ENCODE data around the gene TMA7B. TPM values are rescaled to one million over a fixed set of nuclear protein-coding genes. Genes with fewer than 3 reads are reported as not detected.

Gene TMA7B
- total and polyA plus RNA-seq, 2 of the 4 experiments (the other 2 are of a cell fraction), result not detected

- no peak for ATAC-seq (ENCODE audit: low read depth)
- in situ Hi-C loops (cut with MboI; ENCODE audit: low sequenced_read_pairs), result no loop called here
- no peaks in the 10 kb centered on the region for H3K9me3 ChIP-seq (ENCODE audit: control insufficient read depth, insufficient read depth, low read length)
- no peak for DNase-seq
- no TSS peak for BruUV-seq (replicated peaks)
- peak overlapping the region; percentile 38; the same call in 1 of the 2 replicates for H2AK5ac ChIP-seq (ENCODE audit: low read depth, low read length)
- TF ChIP-seq RAD21 (IDR thresholded peaks at IDR 0.05; ENCODE audit: low read length) (no peak), FOS (IDR thresholded peaks at IDR 0.05; ENCODE audit: low read depth, low read length) (no peak), MAFK (IDR thresholded peaks at IDR 0.05; ENCODE audit: low read depth, low read length) (no peak), NFE2L2 (IDR thresholded peaks at IDR 0.05; ENCODE audit: low read depth, low read length) (no peak), SMC3 (IDR thresholded peaks at IDR 0.05; ENCODE audit: low read depth, low read length) (no peak)
- WGBS, 2 experiments (ENCODE audit: extremely low coverage in 2 of 2, insufficient read length in 1 of 2), result 75% methylated on average over 1 of the region's 8 CpGs; no CpG with 5 or more reads in 1 of the 2 experiments
- dilution Hi-C loops (cut with HindIII; ENCODE audit: low sequenced_read_pairs, unreplicated experiment), result no loop called here
- no peak overlapping the region for H3K4ac ChIP-seq (ENCODE audit: low read depth, low read length)
- no peak overlapping the region for H2BK5ac ChIP-seq (ENCODE audit: low read depth, low read length, poor library complexity, severe bottlenecking)
- 0 out of 2 replicates have a peak, but pooled peaks cover 2% of the 10 kb centered on the region for H3K9me1 ChIP-seq (ENCODE audit: insufficient read depth, low read length)
- no peak overlapping the region for H3K9ac ChIP-seq (ENCODE audit: low read depth, low read length)
- ChIA-PET CTCF (no interaction called here), POLR2A (ENCODE audit: unreplicated experiment) (no interaction called here)
- no peak overlapping the region for H2AFZ ChIP-seq (replicated peaks; ENCODE audit: low read length, poor library complexity)
- no peak overlapping the region for H4K91ac ChIP-seq (ENCODE audit: insufficient read depth, low read depth, low read length)
- H2BK120ac ChIP-seq (ENCODE audit: low read depth, low read length), result no peak overlapping the region
- intact Hi-C loops (cut with micrococcal nuclease), result no loop called here
- no peak overlapping the region for H2AK9ac ChIP-seq (replicated peaks; ENCODE audit: low read depth, low read length, poor library complexity)
- H3K18ac ChIP-seq (ENCODE audit: low read depth, low read length), result no peak overlapping the region
- H3K4me1 ChIP-seq (ENCODE audit: control insufficient read depth, insufficient read depth, low read length), result peaks cover 10% of the 10 kb centered on the region
- no peaks in the 10 kb centered on the region for H3K79me1 ChIP-seq (ENCODE audit: low read depth in 1 of 2, low read length in 2 of 2)
- H4K8ac ChIP-seq (ENCODE audit: low read depth in 2 of 2, low read length in 2 of 2), result 0 out of 4 replicates have a peak overlapping the region, but pooled peaks of 1 of the 2 experiments have one; percentile 12
- no peak overlapping the region for H3K23ac ChIP-seq (ENCODE audit: low read depth, low read length)
- H3K56ac ChIP-seq (ENCODE audit: extremely low read depth, insufficient read depth, low read length), result no peak overlapping the region
- no peak overlapping the region for H3K27ac ChIP-seq (ENCODE audit: insufficient read depth, low read length)
- H3K4me2 ChIP-seq (ENCODE audit: low read depth, low read length), result no peak overlapping the region
- no peak overlapping the region for H3K14ac ChIP-seq (replicated peaks; ENCODE audit: low read depth, low read length)
- H3K36me3 ChIP-seq (ENCODE audit: control insufficient read depth, insufficient read depth, low read length), result no peaks in the 10 kb centered on the region
- H2BK20ac ChIP-seq (ENCODE audit: low read depth, low read length), result no peak overlapping the region
- H2BK15ac ChIP-seq (ENCODE audit: low read depth, low read length), result no peak overlapping the region
- H4K20me1 ChIP-seq (ENCODE audit: insufficient read depth, low read length), result no peaks in the 10 kb centered on the region; the same call in 1 of the 2 replicates
- H3K4me3 ChIP-seq (ENCODE audit: insufficient read depth, low read depth, low read length), result no peak overlapping the region
- H4K5ac ChIP-seq (ENCODE audit: low read depth, low read length), result no peak overlapping the region
- H3K27me3 ChIP-seq (ENCODE audit: control insufficient read depth, insufficient read depth, low read length), result peaks cover under 1% of the 10 kb centered on the region; the same call in 1 of the 2 replicates
Measured at GRCh38 chr22:39958009-39958711, 2.0 kb upstream of the TMA7B start.
